ENCODE measurements around the gene SLC25A13.

Gene SLC25A13

DNA sequence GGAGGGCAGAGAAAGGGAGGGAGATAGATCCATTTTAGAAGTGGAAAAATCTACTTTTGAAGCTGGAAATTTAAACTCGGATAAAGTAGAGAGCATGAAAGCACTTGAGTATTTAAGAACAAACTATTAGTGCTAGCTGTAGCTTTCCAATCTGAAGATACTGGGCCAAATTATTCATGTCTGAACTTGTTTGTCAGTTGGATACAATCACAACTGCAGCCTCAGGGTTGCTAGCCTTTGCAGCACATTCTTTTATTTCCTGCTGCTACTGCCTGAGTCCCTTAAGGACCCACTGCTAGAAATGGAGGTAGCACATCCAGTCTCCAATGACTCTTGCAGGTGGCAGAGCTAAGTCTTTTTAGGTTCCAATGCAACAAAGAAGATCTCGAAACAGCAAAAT, 8.3 kb upstream of the SLC25A13 start:
- Histone ChIP-seq H3K4me2 (ENCODE audit: low read depth, low read length) (no peak overlapping the region), H3K27ac (ENCODE audit: low read length) (no peak overlapping the region), H3K9me3 (replicated peaks; ENCODE audit: insufficient read depth, low read length) (no peaks in the 10 kb centered on the region), H3K79me2 (ENCODE audit: low read length) (no peaks in the 10 kb centered on the region), H3K36me3 (replicated peaks; ENCODE audit: insufficient read depth, low read length) (no peaks in the 10 kb centered on the region), H4K20me1 (ENCODE audit: insufficient read depth, low read length) (no peaks in the 10 kb centered on the region), H3K4me1 (ENCODE audit: low read length) (no peaks in the 10 kb centered on the region), H3F3A (ENCODE audit: insufficient read depth, low read length) (no peaks in the 10 kb centered on the region), H3K9ac (ENCODE audit: low read length) (no peak overlapping the region), H3K9me2 (replicated peaks; ENCODE audit: insufficient read depth, low read length) (no peaks in the 10 kb centered on the region), H3K27me3 (replicated peaks; ENCODE audit: insufficient read depth, low read length) (no peaks in the 10 kb centered on the region), H3K4me3 (ENCODE audit: low read length) (no peak overlapping the region), H2AFZ (ENCODE audit: low read length) (no peak overlapping the region)
- no peak for DNase-seq
- TF ChIP-seq, protein P1, sequence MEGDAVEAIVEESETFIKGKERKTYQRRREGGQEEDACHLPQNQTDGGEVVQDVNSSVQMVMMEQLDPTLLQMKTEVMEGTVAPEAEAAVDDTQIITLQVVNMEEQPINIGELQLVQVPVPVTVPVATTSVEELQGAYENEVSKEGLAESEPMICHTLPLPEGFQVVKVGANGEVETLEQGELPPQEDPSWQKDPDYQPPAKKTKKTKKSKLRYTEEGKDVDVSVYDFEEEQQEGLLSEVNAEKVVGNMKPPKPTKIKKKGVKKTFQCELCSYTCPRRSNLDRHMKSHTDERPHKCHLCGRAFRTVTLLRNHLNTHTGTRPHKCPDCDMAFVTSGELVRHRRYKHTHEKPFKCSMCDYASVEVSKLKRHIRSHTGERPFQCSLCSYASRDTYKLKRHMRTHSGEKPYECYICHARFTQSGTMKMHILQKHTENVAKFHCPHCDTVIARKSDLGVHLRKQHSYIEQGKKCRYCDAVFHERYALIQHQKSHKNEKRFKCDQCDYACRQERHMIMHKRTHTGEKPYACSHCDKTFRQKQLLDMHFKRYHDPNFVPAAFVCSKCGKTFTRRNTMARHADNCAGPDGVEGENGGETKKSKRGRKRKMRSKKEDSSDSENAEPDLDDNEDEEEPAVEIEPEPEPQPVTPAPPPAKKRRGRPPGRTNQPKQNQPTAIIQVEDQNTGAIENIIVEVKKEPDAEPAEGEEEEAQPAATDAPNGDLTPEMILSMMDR (IDR thresholded peaks at IDR 0.05; ENCODE audit: low read length), result no peak
- TF ChIP-seq EZH2 (optimal IDR thresholded peaks at IDR 0.05; ENCODE audit: low read depth, low read length) (no peak), EZH2phosphoT487 (IDR thresholded peaks at IDR 0.05; ENCODE audit: low read length) (no peak)

DNA sequence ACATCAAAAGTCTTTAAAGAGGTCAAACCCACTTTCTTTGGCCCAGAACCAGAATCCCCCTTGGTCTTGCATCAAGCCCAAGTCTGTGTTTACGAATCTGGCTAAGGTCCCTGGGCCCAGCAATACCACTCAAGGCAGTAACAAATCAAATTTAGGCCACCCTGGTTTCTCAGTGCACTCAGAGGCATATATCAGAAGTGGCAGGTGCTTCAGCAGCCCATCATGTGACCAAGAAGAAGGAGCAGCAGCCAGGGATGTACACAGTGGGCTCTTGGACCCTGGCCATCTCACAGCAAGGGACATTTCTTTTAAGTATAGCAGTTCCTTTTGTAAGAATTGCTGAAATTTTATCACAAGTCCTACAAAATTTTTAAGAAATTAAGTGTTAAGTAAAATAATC, 7.3 kb upstream of the SLC25A13 start:
- no peaks in the 10 kb centered on the region for H3K4me1 ChIP-seq (ENCODE audit: low read length)
- H3K9me2 ChIP-seq (replicated peaks; ENCODE audit: insufficient read depth, low read length), result no peaks in the 10 kb centered on the region
- no peak overlapping the region for H3K4me3 ChIP-seq (ENCODE audit: low read length)
- H3K9ac ChIP-seq (ENCODE audit: low read length), result no peak overlapping the region
- H2AFZ ChIP-seq (ENCODE audit: low read length), result no peak overlapping the region
- H3K4me2 ChIP-seq (ENCODE audit: low read depth, low read length), result no peak overlapping the region
- no peak for DNase-seq
- H3K79me2 ChIP-seq (ENCODE audit: low read length), result no peaks in the 10 kb centered on the region
- no peaks in the 10 kb centered on the region for H3K36me3 ChIP-seq (replicated peaks; ENCODE audit: insufficient read depth, low read length)
- TF ChIP-seq EZH2 (optimal IDR thresholded peaks at IDR 0.05; ENCODE audit: low read depth, low read length) (no peak), EZH2phosphoT487 (IDR thresholded peaks at IDR 0.05; ENCODE audit: low read length) (no peak)
- TF ChIP-seq, protein P1 (IDR thresholded peaks at IDR 0.05; ENCODE audit: low read length), result no peak
- H3K9me3 ChIP-seq (replicated peaks; ENCODE audit: insufficient read depth, low read length), result no peaks in the 10 kb centered on the region
- H3K27ac ChIP-seq (ENCODE audit: low read length), result no peak overlapping the region
- H3K27me3 ChIP-seq (replicated peaks; ENCODE audit: insufficient read depth, low read length), result no peaks in the 10 kb centered on the region
- H4K20me1 ChIP-seq (ENCODE audit: insufficient read depth, low read length), result no peaks in the 10 kb centered on the region
- no peaks in the 10 kb centered on the region for H3F3A ChIP-seq (ENCODE audit: insufficient read depth, low read length)

DNA sequence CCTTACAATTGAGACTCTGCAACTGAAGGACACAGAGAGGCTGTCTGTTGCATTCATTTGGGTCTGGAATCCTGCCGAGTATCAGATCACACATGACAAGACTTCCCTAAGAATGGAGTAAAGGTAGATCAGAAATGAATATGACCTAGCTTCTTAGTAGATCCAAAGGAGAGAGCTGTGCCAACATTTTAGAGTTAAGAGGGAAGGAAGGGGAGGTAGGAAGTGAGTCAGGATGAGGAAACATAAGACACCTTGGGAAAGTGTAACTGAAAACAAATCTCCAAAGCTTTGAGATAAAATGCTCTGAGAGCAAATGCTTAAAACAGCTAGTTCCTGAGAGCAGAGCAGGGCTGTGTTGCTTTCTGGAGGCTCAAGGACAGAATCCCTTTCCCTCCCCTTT, 6.1 kb upstream of the SLC25A13 start:
- Histone ChIP-seq H3K36me3 (replicated peaks; ENCODE audit: insufficient read depth, low read length) (no peaks in the 10 kb centered on the region), H3K9me3 (replicated peaks; ENCODE audit: insufficient read depth, low read length) (no peaks in the 10 kb centered on the region), H3K27ac (ENCODE audit: low read length) (no peak overlapping the region), H2AFZ (ENCODE audit: low read length) (no peak overlapping the region), H3K9ac (ENCODE audit: low read length) (no peak overlapping the region), H3K4me3 (ENCODE audit: low read length) (no peak overlapping the region), H4K20me1 (ENCODE audit: insufficient read depth, low read length) (no peaks in the 10 kb centered on the region), H3K27me3 (replicated peaks; ENCODE audit: insufficient read depth, low read length) (no peaks in the 10 kb centered on the region), H3K9me2 (replicated peaks; ENCODE audit: insufficient read depth, low read length) (no peaks in the 10 kb centered on the region), H3F3A (ENCODE audit: insufficient read depth, low read length) (no peaks in the 10 kb centered on the region), H3K4me2 (ENCODE audit: low read depth, low read length) (no peak overlapping the region), H3K79me2 (ENCODE audit: low read length) (no peaks in the 10 kb centered on the region), H3K4me1 (ENCODE audit: low read length) (no peaks in the 10 kb centered on the region)
- no peak for DNase-seq
- TF ChIP-seq EZH2 (optimal IDR thresholded peaks at IDR 0.05; ENCODE audit: low read depth, low read length), result no peak
- no peak for TF ChIP-seq EZH2phosphoT487 (IDR thresholded peaks at IDR 0.05; ENCODE audit: low read length)
- TF ChIP-seq, protein P1 (IDR thresholded peaks at IDR 0.05; ENCODE audit: low read length), result no peak

Data from MM.1S (cell line).